ENCODE data around the gene PTPRD.
"Not testable (repeated sequence)": the region's sequence is repeated elsewhere in the genome, so short reads cannot be mapped to it uniquely, and the experiment has no call there.

PTPRD gene

DNA sequence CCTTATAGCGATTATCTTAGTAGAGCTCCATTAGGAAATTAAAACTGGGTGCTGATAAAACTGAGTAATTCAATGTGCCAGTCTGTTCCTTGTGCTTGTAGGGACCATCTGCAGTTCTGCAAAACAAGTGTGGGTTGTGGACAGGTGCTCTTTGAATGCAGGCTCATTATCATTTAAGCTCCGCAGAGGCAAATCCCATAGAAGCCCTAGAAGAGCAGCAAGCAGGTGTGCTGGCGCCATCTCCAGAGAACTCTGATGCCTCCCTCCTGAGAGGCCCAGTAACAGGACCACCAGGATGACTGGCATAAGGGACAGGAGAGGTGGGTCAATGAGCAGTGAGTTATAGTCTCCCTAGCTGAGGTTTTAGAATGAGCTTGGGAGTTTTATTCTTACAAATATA lies 1470.8 kb downstream of the PTPRD start:
- no peak for DNase-seq (ENCODE audit: low read depth)

- no peak for DNase-seq (ENCODE audit: low read depth)
Observed at GRCh38 chr9:9133526-9133925, 1479.3 kb downstream of the PTPRD start.

GRCh38 chr9:9124616-9125015 lies 1488.2 kb downstream of the PTPRD start:
- DNase-seq (ENCODE audit: low read depth), result no peak

DNA sequence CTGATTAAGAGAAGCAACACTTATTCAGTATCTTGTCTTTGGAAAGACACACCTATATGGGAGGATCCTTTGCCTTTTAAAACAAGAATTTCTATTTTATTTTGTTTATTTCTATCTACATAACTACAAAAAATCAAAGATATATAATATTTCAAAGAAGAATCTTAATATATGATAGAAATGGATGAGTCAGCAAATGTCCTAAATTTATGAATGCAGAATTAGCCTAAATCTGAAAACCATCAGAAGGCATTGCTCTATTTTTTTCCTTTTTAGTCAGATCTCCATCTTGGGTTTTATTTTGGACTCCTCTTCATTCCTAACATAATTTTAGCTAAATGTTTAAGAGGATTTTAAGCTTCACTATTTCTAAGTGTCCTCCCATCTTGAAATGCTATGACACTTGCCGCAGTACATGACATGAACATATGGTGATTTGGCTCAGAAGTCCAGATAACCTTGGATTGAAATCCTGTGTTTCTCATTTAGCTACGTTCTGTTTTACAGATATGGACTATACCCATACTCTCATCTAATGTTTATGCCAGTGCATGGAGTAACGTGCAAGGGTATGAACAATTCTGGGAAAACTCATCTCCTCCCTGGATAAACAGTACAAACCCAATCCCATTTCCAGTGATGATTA lies 1490.4 kb downstream of the PTPRD start:
- no peak for DNase-seq (ENCODE audit: low read depth)

GRCh38 chr9:9117866-9118265 lies 1494.9 kb downstream of the PTPRD start:
- no peak for DNase-seq (ENCODE audit: low read depth)

DNA sequence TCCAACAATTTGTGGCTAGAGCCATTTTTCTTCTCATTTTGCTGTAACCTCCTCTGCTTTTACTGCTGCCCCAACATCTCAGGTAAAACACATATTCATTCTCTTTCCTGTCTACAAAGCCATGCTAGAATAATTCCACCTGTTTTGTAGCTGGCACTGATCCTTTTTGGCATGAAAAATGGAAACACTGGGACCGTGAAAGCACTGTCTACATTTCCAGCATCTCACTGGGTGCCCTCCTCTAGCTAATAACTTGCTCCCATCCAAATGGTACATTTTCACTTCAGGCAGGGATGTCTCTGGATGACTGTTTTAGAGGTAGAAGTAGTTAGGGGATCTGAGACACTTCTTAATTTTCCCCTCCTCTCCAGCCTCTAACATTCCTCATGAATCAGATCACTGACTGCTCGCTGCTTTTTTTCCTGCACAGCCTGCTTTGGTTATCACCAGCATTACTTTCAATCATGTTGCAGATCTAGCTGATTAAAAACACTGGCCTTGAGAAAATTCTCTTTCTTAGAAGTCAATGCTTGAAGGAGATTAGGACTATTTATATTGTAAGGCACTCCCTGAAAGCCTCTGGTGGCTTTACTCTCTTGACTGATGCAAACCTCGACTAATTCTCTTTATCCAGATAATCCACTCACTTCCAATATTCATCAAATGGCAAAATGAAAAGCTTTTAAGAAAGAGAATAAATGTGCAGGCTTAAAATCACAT lies 1500.6 kb downstream of the PTPRD start:
- no peak for DNase-seq (ENCODE audit: low read depth)

GRCh38 chr9:9108641-9109040 lies 1504.2 kb downstream of the PTPRD start:
- DNase-seq (ENCODE audit: low read depth), result no peak

DNA sequence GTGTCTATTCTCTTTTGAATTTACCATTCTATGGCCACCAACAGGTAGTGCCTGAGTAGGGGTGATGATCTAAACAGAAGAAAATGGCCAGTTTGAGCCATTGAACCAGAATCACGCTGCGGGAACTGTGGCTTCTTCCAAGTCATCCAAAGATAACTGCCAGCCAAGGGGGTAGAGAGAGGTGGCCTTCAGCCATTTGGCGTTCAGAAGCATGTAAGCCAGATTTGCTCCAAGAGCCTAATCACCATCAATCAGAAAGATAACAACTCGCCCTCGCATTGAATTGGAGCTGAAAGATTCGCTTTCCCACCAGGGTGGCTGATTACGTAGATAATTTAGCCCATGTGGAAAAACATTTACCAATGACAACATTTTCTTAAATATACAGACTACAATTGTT lies 1510.5 kb downstream of the PTPRD start:
- DNase-seq (ENCODE audit: low read depth), result no peak

- DNase-seq (ENCODE audit: low read depth), result no peak
Observed at GRCh38 chr9:9100070-9100469, 1512.7 kb downstream of the PTPRD start.

GRCh38 chr9:9099646-9100045 lies 1513.2 kb downstream of the PTPRD start:
- no peak for DNase-seq (ENCODE audit: low read depth)

DNA sequence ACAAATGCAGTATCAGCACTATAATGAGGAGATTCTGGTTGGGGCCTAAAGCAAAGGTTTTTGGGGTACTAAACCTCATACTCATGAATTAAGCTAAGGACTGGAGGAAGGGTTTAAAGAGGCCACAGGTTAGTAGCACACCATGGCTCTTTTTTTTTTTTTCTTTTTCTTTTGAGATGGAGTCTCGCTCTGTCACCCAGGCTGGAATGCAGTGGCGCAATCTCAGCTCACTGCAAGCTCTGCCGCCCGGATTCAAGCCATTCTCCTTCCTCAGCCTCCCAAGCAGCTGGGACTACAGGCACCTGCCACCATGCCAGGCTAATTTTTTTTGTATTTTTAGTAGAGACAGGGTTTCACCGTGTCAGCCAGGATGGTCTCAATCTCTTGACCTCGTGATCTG lies 1515.5 kb downstream of the PTPRD start:
- not testable (repeated sequence) for DNase-seq (ENCODE audit: low read depth)

DNA sequence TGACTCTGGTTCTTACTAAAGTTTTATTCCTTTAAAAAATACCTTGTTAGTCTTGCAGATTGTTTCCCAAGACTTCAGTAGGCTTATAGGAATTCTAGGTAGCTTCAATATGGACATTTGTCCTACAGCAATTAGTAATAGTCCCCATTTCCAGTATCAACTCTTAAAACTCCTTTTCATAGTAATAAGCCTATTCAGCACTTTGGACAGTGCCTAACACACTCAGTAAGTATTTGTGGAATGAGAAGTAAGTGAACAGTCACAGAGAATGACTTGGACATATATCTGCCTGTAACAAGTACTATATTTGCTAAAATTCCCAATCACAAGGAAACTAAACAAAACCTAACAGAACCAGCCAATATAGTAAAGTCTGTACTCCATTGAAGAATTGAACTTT lies 1521.4 kb downstream of the PTPRD start:
- DNase-seq (ENCODE audit: low read depth), result no peak

- no peak for DNase-seq (ENCODE audit: low read depth)
Observed at GRCh38 chr9:9079473-9079872, 1533.3 kb downstream of the PTPRD start.

- no peak for DNase-seq (ENCODE audit: low read depth)
Observed at GRCh38 chr9:9078301-9078700, 1534.5 kb downstream of the PTPRD start.

- no peak for DNase-seq (ENCODE audit: low read depth)
Observed at GRCh38 chr9:9061627-9062026, 1551.2 kb downstream of the PTPRD start.

GRCh38 chr9:9054354-9054992 lies 1558.3 kb downstream of the PTPRD start:
- DNase-seq (ENCODE audit: low read depth), result no peak

GRCh38 chr9:9045572-9045971 lies 1567.2 kb downstream of the PTPRD start:
- DNase-seq (ENCODE audit: low read depth), result no peak

DNA sequence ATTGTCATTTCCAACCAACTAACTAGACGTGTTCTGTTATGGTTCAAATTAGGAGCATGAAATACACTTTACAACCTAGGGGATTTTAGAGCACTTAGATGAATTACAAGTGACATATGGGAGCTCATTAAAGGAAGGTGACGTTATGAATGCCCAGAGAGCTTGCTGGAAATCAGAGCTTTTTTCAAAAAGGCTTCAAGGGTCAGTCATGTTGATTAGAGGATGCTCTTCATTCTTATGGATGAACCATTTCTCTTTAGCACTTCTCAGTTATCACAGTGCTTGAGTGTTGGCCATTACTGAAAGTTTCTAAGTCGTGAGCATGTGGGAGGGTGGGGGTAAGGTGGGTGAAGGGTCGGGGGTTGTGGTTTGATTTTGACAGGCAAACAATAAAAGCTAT lies 1567.7 kb downstream of the PTPRD start:
- no peak for DNase-seq (ENCODE audit: low read depth)

DNA sequence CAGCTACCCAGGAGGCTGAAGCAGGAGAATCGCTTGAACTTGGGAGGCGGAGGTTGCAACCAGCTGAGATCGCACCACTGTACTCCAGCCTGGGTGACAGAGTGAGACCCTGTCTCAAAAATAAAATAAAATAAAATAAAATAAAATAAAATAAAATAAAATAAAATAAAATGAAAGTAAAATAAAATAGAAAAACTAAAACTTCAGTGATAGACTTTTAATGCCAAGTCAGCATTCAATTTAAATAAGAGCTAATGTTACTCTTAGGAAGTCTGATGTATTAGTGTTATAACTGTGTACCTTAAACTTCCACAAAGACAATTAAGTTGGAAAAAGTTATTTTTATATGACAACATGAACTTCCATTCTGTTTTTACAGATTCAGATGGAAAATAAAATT lies 1569.0 kb downstream of the PTPRD start:
- not testable (repeated sequence) for DNase-seq (ENCODE audit: low read depth)

DNA sequence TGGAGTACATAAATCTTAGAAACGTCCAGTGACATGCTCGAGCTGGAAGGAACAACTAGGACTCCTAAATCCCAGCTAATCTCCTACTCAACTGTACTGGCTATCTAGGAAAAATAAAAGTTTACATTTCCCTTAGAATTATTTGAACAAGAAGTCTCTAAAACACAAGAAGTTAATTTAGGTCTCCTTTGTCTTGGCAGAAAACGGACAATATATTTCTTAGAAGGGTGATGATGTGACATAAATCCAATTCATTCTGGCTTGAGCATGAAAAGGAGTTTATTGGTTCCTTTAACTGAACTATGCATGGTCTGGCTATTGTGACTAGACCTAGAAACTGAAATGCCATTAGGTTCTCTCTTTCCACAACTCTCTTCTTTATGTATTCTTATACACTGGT lies 1571.0 kb downstream of the PTPRD start:
- no peak for DNase-seq (ENCODE audit: low read depth)

DNA sequence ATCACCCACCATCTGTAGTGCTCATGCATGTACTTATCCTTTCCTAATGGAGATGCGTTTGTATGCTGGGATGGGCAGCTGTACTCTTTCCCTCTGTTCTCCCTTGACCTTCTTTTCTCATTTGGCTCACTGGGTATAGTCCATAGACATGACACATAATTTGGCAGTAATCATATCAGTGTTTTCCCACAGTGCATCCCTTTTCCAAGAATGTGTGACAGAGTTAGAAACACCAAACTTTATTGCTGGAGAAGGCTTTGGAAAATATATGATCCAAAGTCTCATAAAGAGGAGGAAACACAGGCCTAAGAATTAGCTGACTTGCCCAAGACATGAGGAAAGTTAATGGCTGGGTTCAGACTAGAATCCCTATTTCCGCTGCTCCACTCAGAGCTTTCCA lies 1579.8 kb downstream of the PTPRD start:
- no peak for DNase-seq (ENCODE audit: low read depth)

GRCh38 chr9:9016597-9016996 lies 1596.2 kb downstream of the PTPRD start:
- DNase-seq (ENCODE audit: low read depth), result no peak

- no peak for DNase-seq (ENCODE audit: low read depth)
Observed at GRCh38 chr9:9004810-9005209, 1608.0 kb downstream of the PTPRD start.
